GM12878 (cell line): ENCODE measurements around the gene HCAR1. TPM values are rescaled to one million over a fixed set of nuclear protein-coding genes. Genes with fewer than 3 reads are reported as not detected.

ENCODE experiments used
- ATAC-seq: fragments of 200-7000 bp; cut with Tn5 transposase; 3 replicates; pipeline ENCODE4 v1.9.1; 2020; ENCODE audit warnings: mild to moderate bottlenecking, moderate library complexity
- BruUV-seq: library from RNA; stranded (reverse); fragments of 400-500 nt; replicated peaks from 2 replicates; lab custom pipeline; 2021; lab: Mats Ljungman, UMichigan
- CTCF ChIA-PET: fragments of 300-600 bp; sonication (Branson Sonifier 250); formaldehyde crosslinking; extraction: SDS; loops from one replicate; lab custom pipeline; 2021; ENCODE audit warnings: inconsistent platforms; lab: Yijun Ruan, JAX
- POLR2A ChIA-PET: fragments of 350-600 bp; formaldehyde crosslinking; extraction: SDS; loops from one replicate; lab custom pipeline; 2021; ENCODE audit warnings: inconsistent platforms; lab: Charles Lee
- RAD21 ChIA-PET: fragments of 300-600 bp; sonication (Branson Sonifier 250); formaldehyde crosslinking; loops from one replicate; lab custom pipeline; 2023; ENCODE audit warnings: antibody characterized with exemption; ENCODE audit not compliant: unreplicated experiment; lab: Charles Lee
- SMC1A ChIA-PET: fragments of 300-600 bp; sonication (Branson Sonifier 250); formaldehyde crosslinking; loops from one replicate; lab custom pipeline; 2023; ENCODE audit not compliant: unreplicated experiment, uncharacterized antibody; lab: Charles Lee
- DNase-seq: peaks from one replicate; pipeline ENCODE4 v3.0.0-alpha.2; 2011; ENCODE audit warnings: low read depth, low spot score
- FAIRE-seq: peaks from 3 replicates; lab custom pipeline; 2011; peaks lifted over from hg19 to GRCh38; lab: Jason Lieb, UNC
- H2AFZ ChIP-seq: 2 replicates; pipeline ENCODE4 v1.6.0; 2011; ENCODE audit warnings: low read depth, low read length, control low read depth; ENCODE audit not compliant: control insufficient read depth
- H3K27ac ChIP-seq: 2 replicates; pipeline ENCODE4 v1.5.1; 2011; ENCODE audit warnings: control low read depth; ENCODE audit not compliant: control insufficient read depth, insufficient read depth
- H3K27me3 ChIP-seq, 2 experiments: replicated peaks in 1 of 2; 2 replicates each; pipeline versions ENCODE4 v1.6.0 to v1.6.1; 2011; ENCODE audit warnings: low read length in 1 of 2; ENCODE audit not compliant: control insufficient read depth in 2 of 2, insufficient read depth in 2 of 2
- H3K36me3 ChIP-seq, 2 experiments: 2 replicates each; pipeline ENCODE4 v1.5.1; 2011; ENCODE audit warnings: low read length in 1 of 2; ENCODE audit not compliant: control insufficient read depth in 2 of 2, insufficient read depth in 2 of 2
- H3K4me1 ChIP-seq: 2 replicates; pipeline ENCODE4 v1.6.1; 2011; ENCODE audit warnings: mild to moderate bottlenecking, low read length, moderate library complexity, mixed read lengths; ENCODE audit not compliant: control insufficient read depth, insufficient read depth
- H3K4me2 ChIP-seq: 2 replicates; pipeline ENCODE4 v1.6.0; 2011; ENCODE audit warnings: control low read depth; ENCODE audit not compliant: control insufficient read depth, insufficient read depth
- H3K4me3 ChIP-seq: fragments of 200-600 bp; sonication (generic); 2 replicates; pipeline ENCODE4 v1.5.1; 2016
- H3K79me2 ChIP-seq: 2 replicates; pipeline ENCODE4 v1.6.0; 2011; ENCODE audit warnings: low read length; ENCODE audit not compliant: control insufficient read depth, insufficient read depth
- H3K9ac ChIP-seq: 2 replicates; pipeline ENCODE4 v1.8.0; 2011; ENCODE audit warnings: low read length, control low read depth, mixed read lengths; ENCODE audit not compliant: control insufficient read depth, insufficient read depth
- H3K9me3 ChIP-seq: replicated peaks from 3 replicates; pipeline ENCODE4 v1.5.1; 2011; ENCODE audit warnings: mild to moderate bottlenecking, low read length; ENCODE audit not compliant: control insufficient read depth, insufficient read depth
- H4K20me1 ChIP-seq: 2 replicates; pipeline ENCODE4 v1.6.0; 2011; ENCODE audit not compliant: control insufficient read depth, insufficient read depth
- ASH2L ChIP-seq: fragments of 300-600, 200-600 bp; sonication (generic); IDR thresholded peaks from 2 replicates; pipeline ENCODE4 v1.6.1; 2017; ENCODE audit warnings: low read depth, mild to moderate bottlenecking, borderline replicate concordance
- CBFB ChIP-seq: IDR thresholded peaks from 2 replicates; pipeline ENCODE4 v1.6.1; 2016; ENCODE audit warnings: antibody characterized with exemption, low read depth
- ESRRA ChIP-seq: IDR thresholded peaks from 2 replicates; pipeline ENCODE4 v1.6.1; 2012; ENCODE audit warnings: mild to moderate bottlenecking, low read length, improper control_type of control experiment
- FOXK2 ChIP-seq: fragments of 450-650 bp; IDR thresholded peaks from 2 replicates; pipeline ENCODE4 v1.6.1; 2017; ENCODE audit warnings: mild to moderate bottlenecking, moderate library complexity
- GATAD2B ChIP-seq: fragments of 450-650 bp; conservative IDR thresholded peaks from 2 replicates; pipeline ENCODE4 v1.6.1; 2017; ENCODE audit warnings: low read depth, mild to moderate bottlenecking, moderate library complexity
- IKZF2 ChIP-seq, 2 experiments: fragments of 450-650 bp; IDR thresholded peaks; 2 replicates each; pipeline ENCODE4 v1.6.1; 2017; ENCODE audit warnings: mild to moderate bottlenecking in 2 of 2, moderate library complexity in 2 of 2
- KAT2A ChIP-seq: conservative IDR thresholded peaks from 2 replicates; pipeline ENCODE4 v1.6.1; 2011; ENCODE audit warnings: low read depth, low read length; ENCODE audit not compliant: control insufficient read depth
- MYB ChIP-seq: fragments of 150-350 bp; IDR thresholded peaks from 2 replicates; pipeline ENCODE4 v1.6.1; 2014; ENCODE audit warnings: mild to moderate bottlenecking, low read depth, low read length, borderline replicate concordance
- RAD21 ChIP-seq: IDR thresholded peaks from 2 replicates; pipeline ENCODE4 v1.6.1; 2011; ENCODE audit warnings: mild to moderate bottlenecking, low read depth, low read length, moderate library complexity; ENCODE audit not compliant: insufficient read depth
- RUNX3 ChIP-seq: IDR thresholded peaks from 2 replicates; pipeline ENCODE4 v1.6.1; 2012; ENCODE audit warnings: low read length, inconsistent platforms
- SMAD5 ChIP-seq: IDR thresholded peaks from 2 replicates; pipeline ENCODE4 v1.6.1; 2016; ENCODE audit warnings: antibody characterized with exemption, low read depth
- SP1 ChIP-seq: IDR thresholded peaks from one replicate; pipeline ENCODE4 v1.6.1; 2011; ENCODE audit warnings: low read depth, low read length
- TCF7 ChIP-seq: IDR thresholded peaks from 2 replicates; pipeline ENCODE4 v1.6.1; 2014; ENCODE audit warnings: antibody characterized with exemption, borderline replicate concordance
- ZBED1 ChIP-seq: IDR thresholded peaks from 2 replicates; pipeline ENCODE4 v1.6.1; 2016; ENCODE audit warnings: borderline replicate concordance
- ZSCAN29 ChIP-seq: fragments of 450-650 bp; IDR thresholded peaks from 2 replicates; pipeline ENCODE4 v1.6.1; 2017; ENCODE audit warnings: mild to moderate bottlenecking, moderate library complexity
- WGBS: methylation state at CpG from one replicate; pipeline ENCODE4 v1.1.6; 2016; ENCODE audit warnings: low lambda C conversion rate; ENCODE audit not compliant: insufficient replicate concordance, insufficient coverage; ENCODE audit errors: missing lambda C conversion rate; 5-methylcytosine and 5-hydroxymethylcytosine counted together
- in situ Hi-C: fragments of 300-500 bp; cut with MboI; formaldehyde crosslinking; loops from 9 replicates; pipeline ENCODE4 v1.14.3; 2018; ENCODE audit warnings: mixed read lengths
- intact Hi-C: fragments of 100-400 bp; cut with micrococcal nuclease; formaldehyde crosslinking; loops from one replicate; pipeline ENCODE4 v1.14.2; 2022; ENCODE audit not compliant: unreplicated experiment
- polyA plus RNA-seq, 11 experiments: library from polyadenylated mRNA; depleted of rRNA in 4 of 11; unstranded in 6 of 11; stranded (reverse) in 5 of 11; fragments of >200 nt; fragmentation: Nextera tagmentation in 4 of 11; fragmentation: Illumina TruSeq in 1 of 11; extraction: Ambion mirVana in 4 of 11; extraction: Trizol in 1 of 11; gene quantifications; 1 replicate in 1 of 11; 2 replicates in 10 of 11; pipeline versions ENCODE4 v1.2.1 to v1.2.3, GENCODE V29; 2011 to 2016; ENCODE audit warnings: inconsistent platforms in 2 of 11, missing spikeins in 2 of 11, low read depth in 1 of 11
- total RNA-seq, 4 experiments: library from RNA; depleted of rRNA in 3 of 4; stranded (reverse); fragments of >200 nt in 3 of 4; fragmentation: Illumina TruSeq in 1 of 4; extraction: Trizol in 1 of 4; gene quantifications; 2 replicates each; pipeline versions ENCODE4 v1.2.1 to v1.2.3, GENCODE V29; 2013 to 2021
- TF ChIP-seq, protein P1 (sequence below): fragments of 450-650 bp; IDR thresholded peaks from 2 replicates; pipeline ENCODE4 v1.6.1; 2016; ENCODE audit warnings: mild to moderate bottlenecking
- TF ChIP-seq, protein P2 (sequence below): IDR thresholded peaks from 2 replicates; pipeline ENCODE4 v1.6.1; 2011; ENCODE audit warnings: mild to moderate bottlenecking, low read depth, low read length, moderate library complexity; ENCODE audit not compliant: insufficient replicate concordance
- TF ChIP-seq, protein P3 (sequence below): IDR thresholded peaks from 2 replicates; pipeline ENCODE4 v1.6.1; 2011; ENCODE audit warnings: low read depth, low read length, improper control_type of control experiment, borderline replicate concordance
- TF ChIP-seq, protein P4 (sequence below): IDR thresholded peaks from 2 replicates; pipeline ENCODE4 v1.6.1; 2012; ENCODE audit warnings: low read length, inconsistent platforms

The HCAR1 gene
- total and polyA plus RNA-seq, 10 of the 15 experiments (the other 5 are each of a cell fraction or from before 2014, with no cell fraction given), result 0.01 to 0.05 (median 0.04) TPM; not detected in 7

DNA sequence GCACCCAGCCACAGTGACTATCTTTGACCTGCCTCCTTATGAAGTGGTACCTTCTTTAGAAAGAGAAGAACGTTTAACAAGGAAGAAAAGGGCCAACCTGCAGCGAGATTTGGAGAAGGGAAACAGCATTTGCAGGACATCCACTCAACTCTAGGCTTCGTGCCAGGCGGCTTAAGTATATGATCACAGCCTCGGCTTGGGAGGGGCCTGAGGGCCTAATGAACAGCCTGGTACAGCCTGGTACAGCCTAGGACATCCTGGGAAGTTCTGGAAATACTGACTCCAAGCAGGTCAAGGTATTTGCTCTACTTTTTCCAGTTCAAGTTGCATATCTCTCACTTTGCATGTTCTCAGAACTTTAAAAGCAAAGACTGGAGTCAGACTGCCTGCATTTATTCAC is 43.6 kb downstream of the HCAR1 start (continued):
- TF ChIP-seq, protein P1, sequence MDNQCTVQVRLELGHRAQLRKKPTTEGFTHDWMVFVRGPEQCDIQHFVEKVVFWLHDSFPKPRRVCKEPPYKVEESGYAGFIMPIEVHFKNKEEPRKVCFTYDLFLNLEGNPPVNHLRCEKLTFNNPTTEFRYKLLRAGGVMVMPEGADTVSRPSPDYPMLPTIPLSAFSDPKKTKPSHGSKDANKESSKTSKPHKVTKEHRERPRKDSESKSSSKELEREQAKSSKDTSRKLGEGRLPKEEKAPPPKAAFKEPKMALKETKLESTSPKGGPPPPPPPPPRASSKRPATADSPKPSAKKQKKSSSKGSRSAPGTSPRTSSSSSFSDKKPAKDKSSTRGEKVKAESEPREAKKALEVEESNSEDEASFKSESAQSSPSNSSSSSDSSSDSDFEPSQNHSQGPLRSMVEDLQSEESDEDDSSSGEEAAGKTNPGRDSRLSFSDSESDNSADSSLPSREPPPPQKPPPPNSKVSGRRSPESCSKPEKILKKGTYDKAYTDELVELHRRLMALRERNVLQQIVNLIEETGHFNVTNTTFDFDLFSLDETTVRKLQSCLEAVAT, result no peak
- TF ChIP-seq KAT2A, result no peak
- TF ChIP-seq RAD21, result no peak
- TF ChIP-seq TCF7, result no peak
- TF ChIP-seq, protein P2, sequence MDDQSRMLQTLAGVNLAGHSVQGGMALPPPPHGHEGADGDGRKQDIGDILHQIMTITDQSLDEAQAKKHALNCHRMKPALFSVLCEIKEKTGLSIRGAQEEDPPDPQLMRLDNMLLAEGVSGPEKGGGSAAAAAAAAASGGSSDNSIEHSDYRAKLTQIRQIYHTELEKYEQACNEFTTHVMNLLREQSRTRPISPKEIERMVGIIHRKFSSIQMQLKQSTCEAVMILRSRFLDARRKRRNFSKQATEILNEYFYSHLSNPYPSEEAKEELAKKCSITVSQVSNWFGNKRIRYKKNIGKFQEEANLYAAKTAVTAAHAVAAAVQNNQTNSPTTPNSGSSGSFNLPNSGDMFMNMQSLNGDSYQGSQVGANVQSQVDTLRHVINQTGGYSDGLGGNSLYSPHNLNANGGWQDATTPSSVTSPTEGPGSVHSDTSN, result no peak
- TF ChIP-seq SMAD5, result no peak
- TF ChIP-seq, all 136 proteins: peak for 0

DNA sequence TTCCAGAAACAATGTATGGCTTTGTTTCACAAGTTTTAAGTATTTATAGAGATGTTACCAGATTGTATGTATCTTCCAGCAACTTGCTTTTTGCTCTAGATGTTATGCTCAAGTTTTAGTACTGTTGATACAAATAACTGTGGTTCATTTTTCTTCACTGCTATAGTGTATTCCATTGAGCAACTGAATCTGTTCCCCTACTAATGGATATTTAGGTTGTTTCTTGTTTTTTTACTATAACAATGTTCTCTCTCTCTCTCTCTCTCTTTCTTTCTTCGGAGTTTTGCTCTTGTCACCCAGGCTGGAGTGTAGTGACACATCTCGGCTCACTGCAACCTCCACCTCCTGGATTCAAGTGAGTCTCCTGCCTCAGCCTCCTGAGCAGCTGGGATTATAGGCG is 44.1 kb downstream of the HCAR1 start:
- Histone ChIP-seq H3K27me3 (no peaks in the 10 kb centered on the region), H4K20me1 (no peaks in the 10 kb centered on the region), H3K4me3 (no peak overlapping the region), H3K9ac (no peak overlapping the region), H2AFZ (no peak overlapping the region), H3K27ac (no peak overlapping the region), H3K9me3 (no peaks in the 10 kb centered on the region), H3K79me2 (no peaks in the 10 kb centered on the region), H3K4me1 (no peaks in the 10 kb centered on the region; the same call in 1 of the 2 replicates), H3K4me2 (no peak overlapping the region), H3K36me3 (no peaks in the 10 kb centered on the region)
- no peak for DNase-seq
- no peak for ATAC-seq
- CTCF ChIA-PET, result no interaction called here
- 79% methylated on average over 3 of the region's 3 CpGs for WGBS
- RAD21 ChIA-PET, result no interaction called here
- SMC1A ChIA-PET, result no interaction called here
- no peak for FAIRE-seq
- in situ Hi-C loops, result no loop called here
- BruUV-seq, result no TSS peak
- POLR2A ChIA-PET, result no interaction called here
- intact Hi-C loops, result no loop called here
- TF ChIP-seq CBFB (no peak), FOXK2 (no peak), RUNX3 (no peak), ZSCAN29 (no peak), MYB (no peak), SMAD5 (no peak), SP1 (no peak), IKZF2 (IDR thresholded peaks at IDR 0.05) (no peak), KAT2A (no peak), ASH2L (no peak), ESRRA (no peak), ZBED1 (no peak), GATAD2B (no peak)
- TF ChIP-seq, protein P3, sequence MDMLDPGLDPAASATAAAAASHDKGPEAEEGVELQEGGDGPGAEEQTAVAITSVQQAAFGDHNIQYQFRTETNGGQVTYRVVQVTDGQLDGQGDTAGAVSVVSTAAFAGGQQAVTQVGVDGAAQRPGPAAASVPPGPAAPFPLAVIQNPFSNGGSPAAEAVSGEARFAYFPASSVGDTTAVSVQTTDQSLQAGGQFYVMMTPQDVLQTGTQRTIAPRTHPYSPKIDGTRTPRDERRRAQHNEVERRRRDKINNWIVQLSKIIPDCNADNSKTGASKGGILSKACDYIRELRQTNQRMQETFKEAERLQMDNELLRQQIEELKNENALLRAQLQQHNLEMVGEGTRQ, result no peak
- TF ChIP-seq, protein P2, result no peak
- TF ChIP-seq, protein P4, sequence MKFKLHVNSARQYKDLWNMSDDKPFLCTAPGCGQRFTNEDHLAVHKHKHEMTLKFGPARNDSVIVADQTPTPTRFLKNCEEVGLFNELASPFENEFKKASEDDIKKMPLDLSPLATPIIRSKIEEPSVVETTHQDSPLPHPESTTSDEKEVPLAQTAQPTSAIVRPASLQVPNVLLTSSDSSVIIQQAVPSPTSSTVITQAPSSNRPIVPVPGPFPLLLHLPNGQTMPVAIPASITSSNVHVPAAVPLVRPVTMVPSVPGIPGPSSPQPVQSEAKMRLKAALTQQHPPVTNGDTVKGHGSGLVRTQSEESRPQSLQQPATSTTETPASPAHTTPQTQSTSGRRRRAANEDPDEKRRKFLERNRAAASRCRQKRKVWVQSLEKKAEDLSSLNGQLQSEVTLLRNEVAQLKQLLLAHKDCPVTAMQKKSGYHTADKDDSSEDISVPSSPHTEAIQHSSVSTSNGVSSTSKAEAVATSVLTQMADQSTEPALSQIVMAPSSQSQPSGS, result no peak
